CD4-positive, alpha-beta T cell treated with Interleukin-10 for 1 hour (primary cell): ENCODE data around the gene POPDC3.

Source experiments
- DNase-seq: peaks from one replicate; pipeline ENCODE4 v3.0.0-alpha.2; 2020

Gene POPDC3

DNA sequence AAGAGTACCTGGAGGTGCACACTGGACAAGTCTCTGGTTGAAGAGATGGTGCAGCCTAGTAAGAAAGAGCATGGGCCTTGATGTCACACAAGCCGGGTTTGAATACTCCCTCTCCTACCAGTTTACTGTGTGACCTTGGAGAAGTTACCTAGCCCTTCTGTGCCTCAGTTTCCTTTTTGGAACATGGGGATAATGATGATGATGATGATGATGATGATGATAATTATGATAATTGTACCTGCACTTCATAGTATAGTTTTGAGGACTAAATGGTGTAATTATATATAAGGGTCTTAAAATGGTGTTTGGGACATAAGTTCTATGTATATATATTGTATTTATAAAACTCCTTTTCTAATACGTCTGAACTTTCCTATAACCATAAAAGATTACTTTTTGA, 41.7 kb downstream of the POPDC3 start:
- DNase-seq = no peak

GRCh38 chr6:105137388-105137787, 42.4 kb downstream of the POPDC3 start:
- no peak for DNase-seq

DNA sequence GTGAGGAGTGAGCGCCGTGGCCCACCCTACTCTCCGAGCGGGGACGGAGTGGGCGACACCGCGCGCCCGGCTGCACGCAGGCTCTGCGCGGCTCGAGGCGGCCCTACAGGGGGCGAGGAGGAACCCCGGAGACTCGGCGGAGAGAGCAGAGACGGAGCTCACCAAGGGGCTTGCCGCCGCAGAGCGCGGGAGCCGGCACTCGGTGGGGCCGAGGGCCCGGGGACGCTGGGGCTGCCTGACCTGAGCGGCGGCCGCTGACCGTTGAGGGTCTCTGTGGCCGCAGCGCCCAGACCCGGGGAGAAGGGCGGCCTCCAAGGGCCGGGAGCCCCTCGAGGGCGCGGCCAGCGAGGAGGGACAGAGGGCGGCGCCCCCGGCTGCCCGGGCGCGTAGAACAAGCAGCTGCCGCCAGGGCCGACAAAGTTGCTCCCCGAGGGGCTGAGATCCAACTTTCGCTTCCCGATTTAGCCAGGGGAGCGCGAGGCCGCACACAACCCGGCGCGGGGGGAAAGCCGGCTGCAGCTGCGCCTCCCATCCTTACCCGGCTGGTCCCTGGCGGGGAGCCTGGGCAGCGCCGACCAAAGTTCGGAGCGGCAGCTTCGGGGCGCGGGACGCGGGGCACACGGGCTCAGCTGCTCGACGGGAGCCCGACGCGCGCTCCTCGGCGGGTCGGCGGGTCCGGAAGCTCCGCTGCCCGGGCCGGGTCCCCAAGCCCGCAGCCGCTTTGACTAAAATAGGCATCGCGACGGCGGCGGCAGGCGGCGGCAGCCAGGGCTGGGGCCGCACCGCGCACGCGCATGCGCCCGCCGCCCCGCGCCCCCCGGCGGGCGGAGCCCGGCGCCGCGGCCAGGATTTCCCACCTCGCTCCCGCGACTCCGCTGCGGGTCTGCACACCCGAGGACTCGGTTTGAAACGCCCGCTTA, 43.1 kb downstream of the POPDC3 start:
- peak; percentile 2 for DNase-seq

DNA sequence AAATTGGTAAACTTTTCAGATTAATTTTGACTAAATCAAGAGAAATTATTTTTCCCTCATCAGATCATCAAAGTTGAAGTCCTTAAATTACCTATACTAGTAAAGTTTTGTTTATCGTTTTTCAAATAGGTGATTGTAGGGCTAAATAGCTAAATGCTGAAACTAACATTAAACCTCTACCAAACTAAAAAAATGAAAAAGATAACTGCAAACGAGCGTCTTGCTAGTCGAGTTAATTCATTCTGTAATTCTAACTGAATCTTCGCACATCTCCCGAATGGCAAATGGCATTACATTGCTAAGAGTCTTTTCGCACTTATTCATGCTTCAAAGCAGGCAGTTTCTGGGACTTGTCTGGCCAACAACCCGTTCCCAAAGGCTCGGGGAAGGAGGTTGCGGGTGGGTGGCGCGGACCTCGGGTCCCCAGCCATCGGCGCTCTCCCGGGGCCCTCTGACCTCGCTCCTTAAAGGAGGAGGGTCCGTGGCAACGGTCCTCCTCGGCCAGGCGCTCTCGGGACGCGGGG, 43.8 kb downstream of the POPDC3 start:
- no peak for DNase-seq

DNA sequence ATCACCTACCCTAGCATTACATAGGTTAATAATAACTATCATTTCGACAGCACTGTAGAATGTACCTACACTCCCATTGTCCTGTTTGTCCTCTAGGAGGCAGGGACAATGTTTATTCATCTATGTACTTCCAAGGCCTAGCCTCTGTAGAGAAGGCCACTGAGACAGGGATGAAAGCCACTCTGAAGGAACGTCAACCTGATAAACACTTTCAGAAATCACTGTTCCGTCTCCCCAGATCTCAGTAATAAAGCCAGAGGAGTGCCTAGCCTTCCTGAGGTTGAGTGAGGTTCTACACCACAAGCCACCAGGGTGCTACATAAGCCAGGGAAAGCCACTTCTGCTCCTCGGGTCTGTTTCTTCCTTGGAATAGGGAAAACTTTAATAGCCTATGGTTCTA, 44.8 kb downstream of the POPDC3 start:
- DNase-seq = no peak

DNA sequence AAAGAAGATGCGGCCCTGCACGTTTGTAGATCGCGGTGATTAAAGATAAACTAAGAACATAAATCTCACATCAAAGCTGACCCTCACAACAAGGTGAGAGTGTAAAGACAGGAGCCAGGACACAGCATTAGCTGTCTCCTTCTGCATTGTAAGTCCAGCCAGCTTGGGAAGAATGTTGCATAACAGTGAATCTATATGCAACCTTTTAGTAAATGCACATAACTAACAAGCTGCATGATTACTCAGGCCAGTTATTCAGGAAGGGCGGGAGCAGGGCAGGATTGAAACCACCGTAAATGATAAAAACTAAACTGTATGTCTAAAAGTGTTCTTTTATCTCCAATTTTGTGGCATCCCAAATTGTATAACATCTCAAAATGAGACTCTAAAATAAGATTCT, 57.1 kb downstream of the POPDC3 start:
- DNase-seq = no peak

GRCh38 chr6:105121981-105122380, 57.8 kb downstream of the POPDC3 start:
- no peak for DNase-seq

DNA sequence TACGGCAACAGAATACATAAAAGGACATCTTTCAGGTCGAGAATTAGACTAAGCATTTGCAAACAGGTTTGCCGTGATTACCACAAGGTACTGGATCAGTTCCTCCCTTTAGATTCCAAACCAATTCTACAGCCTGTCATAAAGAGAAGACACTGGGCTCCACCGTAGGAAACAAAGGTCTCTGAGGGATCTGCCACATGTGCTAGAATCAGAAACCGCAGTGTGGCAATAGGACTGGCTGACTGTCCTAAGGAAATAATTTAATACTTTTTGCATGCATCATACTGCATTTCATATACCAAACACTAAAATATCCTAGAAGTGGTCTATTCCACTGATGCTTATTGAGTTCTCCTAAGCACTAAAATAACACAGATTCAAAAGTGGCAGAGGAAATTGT, 59.2 kb downstream of the POPDC3 start:
- no peak for DNase-seq

- DNase-seq = no peak
Measured at GRCh38 chr6:105116150-105116549, 63.7 kb downstream of the POPDC3 start.

- DNase-seq = no peak
Measured at GRCh38 chr6:105113422-105113821, 66.4 kb downstream of the POPDC3 start.

- no peak for DNase-seq
Measured at GRCh38 chr6:105112577-105112976, 67.2 kb downstream of the POPDC3 start.

DNA sequence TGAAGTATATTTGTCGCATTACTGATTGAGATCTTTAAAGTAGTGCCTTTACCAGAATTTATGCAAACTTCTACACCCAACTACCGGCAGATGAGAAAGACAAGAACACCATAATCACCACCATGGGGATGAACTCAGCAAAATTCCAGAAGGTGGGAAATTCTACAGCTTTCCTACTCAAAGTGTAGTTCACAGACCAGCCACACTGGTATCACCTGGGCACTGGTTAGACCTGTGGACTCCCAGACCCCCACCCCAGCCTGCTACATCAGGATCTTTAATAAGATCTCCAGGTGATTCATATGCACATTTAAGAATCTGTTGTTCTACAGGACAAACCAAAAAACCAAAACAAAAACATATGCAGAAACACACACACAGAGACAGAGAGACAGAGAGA, 67.9 kb downstream of the POPDC3 start:
- DNase-seq = no peak

DNA sequence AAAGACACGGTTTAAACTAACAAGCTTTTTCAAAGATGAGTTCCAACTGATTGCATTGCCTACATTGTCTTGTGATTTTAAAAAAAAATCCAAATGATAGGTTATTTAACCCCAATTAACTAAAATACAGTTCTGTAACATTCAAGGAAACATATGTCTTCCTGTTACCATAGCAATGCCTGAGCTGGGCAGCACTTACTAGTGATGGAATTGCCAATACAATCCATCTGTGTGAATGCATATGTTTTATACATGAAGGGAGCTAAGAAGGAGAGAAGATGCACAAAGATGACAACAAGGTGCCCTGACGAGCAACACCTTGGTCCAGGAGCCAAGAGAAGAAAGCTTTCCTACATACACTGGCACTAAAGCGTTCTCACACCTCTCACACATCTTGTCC, 68.7 kb downstream of the POPDC3 start:
- DNase-seq = no peak

DNA sequence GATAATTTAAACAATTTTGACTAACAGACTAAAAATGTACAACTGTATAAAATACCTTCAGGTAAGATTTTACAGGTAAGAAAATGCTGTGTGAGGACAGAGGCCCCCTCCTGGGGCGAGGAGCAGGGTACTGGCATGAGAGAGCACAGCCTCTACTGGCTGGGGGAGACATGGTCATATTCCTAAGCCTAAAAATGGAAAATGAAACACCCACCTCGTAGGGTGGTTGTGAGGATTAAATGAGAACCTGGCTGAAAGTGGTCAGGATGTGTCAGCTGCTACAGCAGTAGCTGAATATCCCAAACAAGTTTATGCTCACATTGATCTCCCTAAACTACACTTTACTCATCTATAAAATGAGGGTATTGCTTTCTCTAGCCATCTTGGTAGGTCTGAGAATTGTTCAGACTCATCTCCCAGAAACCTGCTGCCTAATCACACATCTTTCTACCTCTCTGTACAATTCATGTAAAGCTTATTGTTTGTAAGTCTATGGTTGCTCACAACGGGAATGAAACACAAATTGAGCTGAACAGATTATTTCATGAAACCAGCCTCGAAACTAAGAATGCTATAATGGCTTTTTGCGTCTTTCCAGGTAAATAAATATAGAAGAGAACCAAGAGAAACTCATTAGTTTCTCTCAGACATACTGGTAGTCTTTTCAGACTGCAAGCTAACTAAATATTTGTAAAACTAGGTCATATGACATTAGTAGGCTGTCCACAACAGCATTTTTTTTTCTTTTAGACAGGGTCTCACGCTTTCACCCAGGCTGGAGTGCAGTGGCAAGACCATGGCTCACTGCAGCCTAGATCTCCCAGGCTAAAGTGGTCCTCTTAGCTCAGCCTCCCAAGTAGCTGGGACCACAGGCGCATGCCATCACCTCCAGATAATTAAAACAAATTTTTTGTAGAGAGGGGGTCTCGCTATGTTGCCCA, 69.6 kb downstream of the POPDC3 start:
- DNase-seq = no peak

- no peak for DNase-seq
Measured at GRCh38 chr6:105108631-105109262, 71.1 kb downstream of the POPDC3 start.
